H1 (cell line): Measurements from ENCODE around the gene SLC25A12. TPM values are rescaled to one million over a fixed set of nuclear protein-coding genes. Genes with fewer than 3 reads are reported as not detected.

Experiments
- ASH2L ChIP-seq: fragments of 200-600, 300-600 bp; sonication (generic); IDR thresholded peaks from one replicate; pipeline ENCODE4 v1.7.1; 2017; ENCODE audit warnings: low read length
- ATF2 ChIP-seq: IDR thresholded peaks from 2 replicates; pipeline ENCODE4 v1.6.1; 2012; ENCODE audit warnings: low read length, inconsistent platforms
- JUND ChIP-seq: IDR thresholded peaks from 2 replicates; pipeline ENCODE4 v1.6.1; 2011; ENCODE audit warnings: mild to moderate bottlenecking, improper control_type of control experiment, low read length
- SRF ChIP-seq: IDR thresholded peaks from 2 replicates; pipeline ENCODE4 v1.6.1; 2011; ENCODE audit warnings: mild to moderate bottlenecking, low read depth, low read length, moderate library complexity
- polyA plus RNA-seq, 7 experiments: library from polyadenylated mRNA; depleted of rRNA in 3 of 7; stranded (reverse) in 5 of 7; unstranded in 2 of 7; fragments of >200 nt in 5 of 7; fragments of 200-250 nt in 2 of 7; gene quantifications; 1 replicate in 5 of 7; 2 replicates in 1 of 7; 4 replicates in 1 of 7; pipeline versions ENCODE4 v1.2.1 to v1.2.3, GENCODE V29; 2011 to 2013; ENCODE audit warnings: missing spikeins in 2 of 7, mixed read lengths in 2 of 7
- total RNA-seq: library from RNA; stranded (reverse); fragmentation: NEBNext Ultra II Directional; extraction: Animal tissue kit (Norgen Biotek cat#: 25700); gene quantifications from 2 replicates; pipeline ENCODE4 v1.2.1, GENCODE V29; 2021

SLC25A12 gene
- total and polyA plus RNA-seq, 2 of the 8 experiments (the other 6 are each of a cell fraction or from before 2014, with no cell fraction given) = 7.7 to 10.2 TPM

- TF ChIP-seq ATF2 = no peak
- TF ChIP-seq ASH2L = no peak
- no peak for TF ChIP-seq SRF
- TF ChIP-seq JUND = no peak
Measured at GRCh38 chr2:171941316-171941699, 47.3 kb upstream of the SLC25A12 start (continued).
